ENCODE measurements around the gene ZNF513.

Gene ZNF513

DNA sequence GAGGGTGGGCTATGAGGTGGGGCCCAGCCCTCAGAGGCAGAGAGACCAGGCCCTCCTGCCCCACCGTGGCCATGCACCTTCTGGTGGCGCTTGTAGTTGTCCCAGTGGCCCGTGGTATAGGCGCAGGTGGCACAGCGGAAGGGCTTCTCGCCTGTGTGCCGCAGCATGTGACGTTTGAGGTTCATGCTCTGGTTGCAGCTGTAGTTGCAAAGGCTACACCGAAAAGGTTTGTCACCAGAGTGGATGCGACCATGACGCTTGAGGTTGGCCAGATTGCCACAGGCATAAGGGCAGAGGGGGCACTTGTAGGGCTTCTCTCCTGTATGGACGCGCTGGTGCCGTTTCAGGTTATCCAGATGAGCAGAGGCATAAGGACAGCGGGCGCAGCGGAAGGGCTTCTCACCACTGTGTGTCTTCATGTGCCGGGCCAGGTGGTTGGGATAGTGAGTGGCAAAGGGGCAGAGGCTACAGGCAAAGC, 2.9 kb downstream of the ZNF513 start:
- DNase-seq (ENCODE audit: low read depth, low spot score), result no peak
- Histone ChIP-seq H3K36me3 (ENCODE audit: insufficient read depth, low read length) (peaks cover 77% of the 10 kb centered on the region), H3K9me3 (ENCODE audit: low read depth, low read length) (no peaks in the 10 kb centered on the region), H3K9ac (ENCODE audit: insufficient read length) (no peak overlapping the region), H3K4me3 (no peak overlapping the region), H3K27ac (no peak overlapping the region)
- TF ChIP-seq POLR2AphosphoS5 (IDR thresholded peaks at IDR 0.05; ENCODE audit: borderline replicate concordance, low read depth, low read length), result no peak
- TF ChIP-seq EZH2 (IDR thresholded peaks at IDR 0.05), result no peak
- TF ChIP-seq FOXP2 (optimal IDR thresholded peaks at IDR 0.05; ENCODE audit: control extremely low read depth, extremely low read length, insufficient read depth), result no peak

DNA sequence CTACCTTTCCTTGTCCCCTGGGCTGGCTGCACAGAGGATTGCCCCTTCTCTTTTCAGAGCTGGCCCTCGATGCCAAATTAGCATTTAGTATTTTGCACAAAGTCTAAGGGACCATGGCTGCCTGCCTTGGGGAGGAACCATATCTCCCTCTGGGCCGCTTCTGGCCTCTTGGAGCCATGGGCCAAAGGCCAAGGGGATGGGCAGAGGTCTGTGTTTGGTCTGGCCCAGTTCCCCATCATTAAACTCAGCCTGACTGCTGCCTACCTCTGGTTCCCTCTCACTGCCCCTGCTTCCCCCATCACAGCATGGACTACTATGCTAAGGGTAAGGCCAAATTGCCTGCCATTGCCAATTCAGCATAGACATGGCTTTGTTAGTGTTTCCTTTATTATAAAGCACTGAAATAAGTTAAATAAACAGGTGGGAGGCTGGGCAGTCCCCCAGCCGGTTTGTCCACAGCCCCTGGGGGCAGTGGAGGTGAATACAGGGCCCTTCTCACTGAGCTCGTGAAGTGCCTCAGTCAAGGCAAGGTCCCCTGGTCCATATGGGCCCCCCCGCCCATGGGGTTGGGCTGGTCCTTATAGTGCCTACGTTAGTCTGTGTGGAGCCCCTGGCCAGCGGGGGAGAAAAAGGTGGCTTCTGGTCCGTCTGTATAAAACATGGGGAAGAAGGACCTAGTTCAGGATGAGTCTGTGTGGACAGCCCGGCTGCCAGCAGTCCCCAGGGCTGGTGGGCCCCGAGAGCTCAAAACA, 3.5 kb downstream of the ZNF513 start:
- Histone ChIP-seq H3K27ac (no peak overlapping the region), H3K9ac (ENCODE audit: insufficient read length) (no peak overlapping the region), H3K4me3 (no peak overlapping the region), H3K9me3 (ENCODE audit: low read depth, low read length) (no peaks in the 10 kb centered on the region), H3K36me3 (ENCODE audit: insufficient read depth, low read length) (peaks cover 78% of the 10 kb centered on the region)
- TF ChIP-seq POLR2AphosphoS5 (IDR thresholded peaks at IDR 0.05; ENCODE audit: borderline replicate concordance, low read depth, low read length) (peak; percentile 32; the same call in 1 of the 2 replicates), EZH2 (IDR thresholded peaks at IDR 0.05) (no peak)
- no peak for DNase-seq (ENCODE audit: low read depth, low spot score)

DNA sequence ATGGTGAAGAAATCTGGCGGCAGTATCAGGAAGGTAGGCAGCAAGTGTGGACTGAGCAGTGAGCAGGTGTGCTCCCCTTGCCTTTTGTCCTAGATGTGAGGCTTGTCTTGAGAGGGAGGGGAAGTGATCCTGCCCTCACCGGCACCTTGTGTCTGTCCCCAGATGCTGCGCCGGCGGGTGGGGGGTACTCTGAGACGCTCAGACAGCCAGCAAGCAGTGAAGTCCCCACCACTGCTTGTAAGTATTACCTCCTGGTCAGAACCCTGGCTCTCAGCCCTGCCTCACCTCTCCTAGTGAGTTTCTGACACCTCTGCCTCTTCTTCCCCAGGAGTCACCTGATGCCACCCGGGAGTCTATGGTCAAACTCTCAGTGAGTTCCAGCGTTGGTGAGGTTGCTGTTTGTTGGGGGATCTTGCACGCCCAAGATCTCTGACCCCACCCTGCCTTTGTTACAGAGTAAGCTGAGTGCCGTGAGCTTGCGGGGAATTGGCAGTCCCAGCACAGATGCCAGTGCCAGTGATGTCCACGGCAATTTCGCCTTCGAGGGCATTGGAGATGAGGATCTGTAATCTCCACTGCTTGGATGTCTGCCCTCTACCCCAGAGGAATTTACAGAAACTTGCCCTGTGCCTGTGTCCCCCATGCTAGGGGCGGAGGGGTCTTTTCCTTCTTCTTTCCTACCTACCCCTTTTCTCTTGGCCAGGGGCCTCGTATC, 4.2 kb downstream of the ZNF513 start:
- Histone ChIP-seq H3K9ac (ENCODE audit: insufficient read length) (no peak overlapping the region), H3K9me3 (ENCODE audit: low read depth, low read length) (no peaks in the 10 kb centered on the region), H3K36me3 (ENCODE audit: insufficient read depth, low read length) (peaks cover 71% of the 10 kb centered on the region), H3K27ac (no peak overlapping the region), H3K4me3 (no peak overlapping the region)
- no peak for DNase-seq (ENCODE audit: low read depth, low spot score)
- TF ChIP-seq POLR2AphosphoS5 (IDR thresholded peaks at IDR 0.05; ENCODE audit: borderline replicate concordance, low read depth, low read length), result no peak
- TF ChIP-seq FOXP2 (optimal IDR thresholded peaks at IDR 0.05; ENCODE audit: control extremely low read depth, extremely low read length, insufficient read depth), result no peak
- TF ChIP-seq EZH2 (IDR thresholded peaks at IDR 0.05), result no peak

DNA sequence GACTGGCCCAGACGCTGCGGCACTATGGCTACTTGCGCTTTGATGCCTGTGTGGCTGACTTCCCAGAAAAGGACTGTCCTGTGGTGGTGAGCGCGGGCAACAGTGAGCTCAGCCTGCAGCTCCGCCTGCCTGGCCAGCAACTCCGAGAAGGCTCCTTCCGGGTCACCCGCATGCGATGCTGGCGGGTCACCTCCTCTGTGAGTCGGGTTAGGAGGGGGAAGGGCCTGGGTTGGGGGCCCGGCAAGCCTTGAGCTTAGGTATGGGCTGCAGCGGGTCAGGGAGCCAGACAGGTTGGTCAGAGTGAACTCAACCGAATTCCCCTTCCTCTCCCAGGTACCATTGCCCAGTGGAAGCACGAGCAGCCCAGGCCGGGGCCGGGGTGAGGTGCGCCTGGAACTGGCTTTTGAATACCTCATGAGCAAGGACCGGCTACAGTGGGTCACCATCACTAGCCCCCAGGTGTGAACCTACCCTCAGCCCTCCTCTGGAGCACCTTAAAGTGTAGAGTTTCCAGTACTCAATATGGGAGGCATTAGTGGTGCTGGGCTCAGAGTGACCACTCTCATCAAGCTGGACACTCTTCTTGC, 4.9 kb downstream of the ZNF513 start:
- H3K9me3 ChIP-seq (ENCODE audit: low read depth, low read length), result no peaks in the 10 kb centered on the region
- H3K4me3 ChIP-seq, result no peak overlapping the region
- no peak for DNase-seq (ENCODE audit: low read depth, low spot score)
- no peak overlapping the region for H3K27ac ChIP-seq
- no peak overlapping the region for H3K9ac ChIP-seq (ENCODE audit: insufficient read length)
- TF ChIP-seq POLR2AphosphoS5 (IDR thresholded peaks at IDR 0.05; ENCODE audit: borderline replicate concordance, low read depth, low read length) (no peak), FOXP2 (optimal IDR thresholded peaks at IDR 0.05; ENCODE audit: control extremely low read depth, extremely low read length, insufficient read depth) (no peak), EZH2 (IDR thresholded peaks at IDR 0.05) (no peak)
- H3K36me3 ChIP-seq (ENCODE audit: insufficient read depth, low read length), result peaks cover 66% of the 10 kb centered on the region

DNA sequence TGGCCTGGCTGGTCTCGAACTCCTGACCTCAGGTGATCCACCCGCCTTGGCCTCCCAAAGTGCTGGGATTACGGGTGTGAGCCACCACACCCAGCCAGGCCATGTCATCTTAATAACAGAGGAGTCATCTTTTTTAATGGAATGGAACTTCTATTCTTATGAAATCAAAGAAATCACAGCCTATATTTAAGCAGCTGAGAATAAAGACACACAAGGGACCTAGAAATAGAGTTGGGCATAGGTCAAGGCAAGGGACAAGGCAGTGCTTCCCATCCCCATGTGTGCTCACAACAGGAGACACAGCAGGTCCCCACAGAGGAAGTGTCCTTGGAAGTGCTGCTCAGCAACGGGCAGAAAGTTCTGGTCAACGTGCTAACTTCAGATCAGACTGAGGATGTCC, 7.0 kb downstream of the ZNF513 start:
- TF ChIP-seq EZH2 (IDR thresholded peaks at IDR 0.05) (no peak), POLR2AphosphoS5 (IDR thresholded peaks at IDR 0.05; ENCODE audit: borderline replicate concordance, low read depth, low read length) (no peak), FOXP2 (optimal IDR thresholded peaks at IDR 0.05; ENCODE audit: control extremely low read depth, extremely low read length, insufficient read depth) (no peak)
- DNase-seq (ENCODE audit: low read depth, low spot score), result no peak
- Histone ChIP-seq H3K9ac (ENCODE audit: insufficient read length) (no peak overlapping the region), H3K4me3 (no peak overlapping the region), H3K27ac (0 out of 2 replicates have a peak overlapping the region, but pooled peaks have one; percentile 11), H3K9me3 (ENCODE audit: low read depth, low read length) (no peaks in the 10 kb centered on the region), H3K36me3 (ENCODE audit: insufficient read depth, low read length) (peaks cover 68% of the 10 kb centered on the region)

DNA sequence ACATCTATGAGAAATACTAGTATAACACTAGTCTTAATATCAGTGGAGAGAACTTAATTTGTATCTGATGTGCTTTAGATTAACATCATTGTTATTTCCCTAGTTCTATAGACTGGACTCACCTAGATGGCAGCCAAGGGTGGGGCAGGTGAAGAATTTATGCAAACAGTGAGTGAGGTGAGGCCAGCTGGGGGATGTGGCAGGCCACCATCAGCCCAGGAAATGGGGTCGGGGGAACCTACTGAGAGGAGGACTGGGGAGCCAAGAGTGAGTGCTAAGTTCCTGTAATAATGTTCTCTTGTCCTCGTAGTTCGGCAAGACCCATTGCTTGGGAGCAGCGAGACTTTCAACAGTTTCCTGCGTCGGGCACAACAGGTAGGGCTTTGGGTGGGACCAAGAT, 7.6 kb downstream of the ZNF513 start:
- no peak for DNase-seq (ENCODE audit: low read depth, low spot score)
- Histone ChIP-seq H3K36me3 (ENCODE audit: insufficient read depth, low read length) (peaks cover 69% of the 10 kb centered on the region), H3K4me3 (no peak overlapping the region), H3K9ac (ENCODE audit: insufficient read length) (no peak overlapping the region), H3K27ac (peak overlapping the region; percentile 30; the same call in 1 of the 2 replicates), H3K9me3 (ENCODE audit: low read depth, low read length) (no peaks in the 10 kb centered on the region)
- TF ChIP-seq EZH2 (IDR thresholded peaks at IDR 0.05), result no peak
- no peak for TF ChIP-seq FOXP2 (optimal IDR thresholded peaks at IDR 0.05; ENCODE audit: control extremely low read depth, extremely low read length, insufficient read depth)
- TF ChIP-seq POLR2AphosphoS5 (IDR thresholded peaks at IDR 0.05; ENCODE audit: borderline replicate concordance, low read depth, low read length), result no peak

DNA sequence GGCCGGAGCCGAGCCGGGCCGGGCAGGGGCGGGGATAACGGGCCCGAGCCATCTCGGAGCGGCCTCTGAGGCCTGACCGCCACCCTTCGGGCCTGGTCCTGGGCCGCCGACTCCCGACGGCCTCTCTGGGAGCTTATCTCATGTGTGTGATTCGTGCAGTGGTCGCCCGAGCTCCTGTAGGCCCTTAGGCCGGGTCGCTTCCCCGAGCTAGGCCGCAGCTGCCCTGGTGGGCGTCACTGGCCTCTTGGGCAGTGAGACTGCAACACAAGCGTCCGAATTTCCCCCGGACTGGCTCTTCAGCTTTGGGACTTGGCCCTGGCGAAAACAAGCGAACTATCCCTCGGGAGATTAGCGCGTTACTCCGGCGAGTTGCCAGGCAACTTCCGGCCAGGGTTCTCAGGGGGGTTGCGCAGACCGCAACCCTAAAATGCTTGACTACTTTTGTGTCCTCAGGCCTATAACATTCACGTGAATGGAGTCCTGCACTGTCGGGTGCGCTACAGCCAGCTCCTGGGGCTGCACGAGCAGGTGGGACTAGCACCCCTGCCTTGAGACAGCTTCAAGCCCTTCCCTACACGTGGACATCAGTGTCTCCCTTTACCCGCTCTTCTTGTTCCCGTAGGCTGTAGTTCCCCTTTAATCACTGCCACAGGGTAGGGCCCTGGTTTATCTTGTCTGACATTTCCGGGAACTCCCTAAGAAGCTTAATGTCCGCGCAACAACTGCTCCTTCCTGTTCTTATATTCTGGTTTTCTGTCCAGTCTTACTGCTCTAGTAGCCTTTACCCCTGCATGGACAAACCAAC, 9.5 kb downstream of the ZNF513 start:
- DNase-seq (ENCODE audit: low read depth, low spot score), result no peak
- no peak for TF ChIP-seq POLR2AphosphoS5 (IDR thresholded peaks at IDR 0.05; ENCODE audit: borderline replicate concordance, low read depth, low read length)
- no peak for TF ChIP-seq EZH2 (IDR thresholded peaks at IDR 0.05)
- TF ChIP-seq FOXP2 (optimal IDR thresholded peaks at IDR 0.05; ENCODE audit: control extremely low read depth, extremely low read length, insufficient read depth), result no peak
- H3K4me3 ChIP-seq, result peak overlapping the region; percentile 94
- H3K9ac ChIP-seq (ENCODE audit: insufficient read length), result peak overlapping the region; percentile 98
- H3K36me3 ChIP-seq (ENCODE audit: insufficient read depth, low read length), result peaks cover 68% of the 10 kb centered on the region
- no peaks in the 10 kb centered on the region for H3K9me3 ChIP-seq (ENCODE audit: low read depth, low read length)
- H3K27ac ChIP-seq, result peak overlapping the region; percentile 77
